Naive thymus-derived CD4-positive, alpha-beta T cell (primary cell): ENCODE measurements around the gene ZSCAN29. TPM values are rescaled to one million over a fixed set of nuclear protein-coding genes. Genes with fewer than 3 reads are reported as not detected.

ENCODE experiments used
- ATAC-seq: fragments of 150-1000 bp; cut with Tn5 transposase; 2 replicates; pipeline ENCODE4 v1.10.0; 2021; ENCODE audit warnings: mild to moderate bottlenecking, moderate library complexity
- CTCF ChIA-PET: fragments of 350-600 bp; sonication (Branson Sonifier 250); formaldehyde crosslinking; loops from one replicate; lab custom pipeline; 2021; ENCODE audit warnings: antibody characterized with exemption; lab: Charles Lee
- POLR2A ChIA-PET: fragments of 350-600 bp; sonication (Branson Sonifier 250); formaldehyde crosslinking; loops from one replicate; lab custom pipeline; 2021; ENCODE audit warnings: antibody characterized with exemption, inconsistent platforms; lab: Charles Lee
- DNase-seq, 9 donors: peaks; one replicate each; pipeline versions ENCODE4 v3.0.0 to v3.0.0-alpha.2; 2020 to 2022; ENCODE audit warnings: mixed read lengths in 1 of 9
- H3K27ac ChIP-seq: one replicate; pipeline ENCODE4 v1.7.0; 2013; ENCODE audit warnings: mild to moderate bottlenecking, low read depth, low read length, moderate library complexity
- H3K27me3 ChIP-seq, 2 donors: one replicate each; pipeline ENCODE4 v1.7.0; 2013; ENCODE audit warnings: low read length in 2 of 2, mild to moderate bottlenecking in 2 of 2, moderate library complexity in 2 of 2; ENCODE audit not compliant: control insufficient read depth in 2 of 2, insufficient read depth in 2 of 2
- H3K36me3 ChIP-seq, 3 experiments: 1 replicate in 2 of 3; 2 replicates in 1 of 3; pipeline ENCODE4 v1.7.0; 2013; ENCODE audit warnings: low read length in 3 of 3, mild to moderate bottlenecking in 3 of 3, moderate library complexity in 1 of 3; ENCODE audit not compliant: insufficient read depth in 3 of 3, control insufficient read depth in 2 of 3
- H3K4me1 ChIP-seq, 2 donors: one replicate each; pipeline ENCODE4 v1.7.0; 2013; ENCODE audit warnings: low read length in 2 of 2, mild to moderate bottlenecking in 2 of 2, moderate library complexity in 1 of 2; ENCODE audit not compliant: control insufficient read depth in 2 of 2, insufficient read depth in 2 of 2
- H3K4me3 ChIP-seq: 2 replicates; pipeline ENCODE4 v1.7.0; 2013; ENCODE audit warnings: mild to moderate bottlenecking, low read length
- H3K9me3 ChIP-seq, 3 experiments: 1 replicate in 2 of 3; 2 replicates in 1 of 3; pipeline ENCODE4 v1.7.0; 2013; ENCODE audit warnings: low read length in 3 of 3; ENCODE audit not compliant: control insufficient read depth in 2 of 3
- H3K27ac Mint-ChIP-seq, 9 donors: one replicate each; pipeline ENCODE4 v1.8.0; 2020 to 2022; ENCODE audit warnings: mixed read lengths in 9 of 9, mild to moderate bottlenecking in 8 of 9, moderate library complexity in 5 of 9, inconsistent platforms in 2 of 9
- H3K27me3 Mint-ChIP-seq, 5 donors: one replicate each; pipeline ENCODE4 v1.8.0; 2021 to 2022; ENCODE audit warnings: mixed read lengths in 5 of 5, mild to moderate bottlenecking in 1 of 5
- H3K36me3 Mint-ChIP-seq, 5 donors: one replicate each; pipeline ENCODE4 v1.8.0; 2020 to 2022; ENCODE audit warnings: mixed read lengths in 5 of 5, mild to moderate bottlenecking in 3 of 5, inconsistent platforms in 1 of 5
- H3K4me1 Mint-ChIP-seq, 7 donors: one replicate each; pipeline ENCODE4 v1.8.0; 2020 to 2022; ENCODE audit warnings: mixed read lengths in 7 of 7, mild to moderate bottlenecking in 3 of 7, inconsistent platforms in 1 of 7
- H3K4me3 Mint-ChIP-seq, 10 donors: one replicate each; pipeline ENCODE4 v1.8.0; 2020 to 2022; ENCODE audit warnings: mild to moderate bottlenecking in 10 of 10, mixed read lengths in 10 of 10, moderate library complexity in 6 of 10, inconsistent platforms in 2 of 10
- H3K9me3 Mint-ChIP-seq, 11 donors: one replicate each; pipeline ENCODE4 v1.8.0; 2020 to 2022; ENCODE audit warnings: mixed read lengths in 11 of 11, mild to moderate bottlenecking in 4 of 11, inconsistent platforms in 1 of 11, moderate library complexity in 1 of 11
- intact Hi-C, 2 donors: fragments of 100-400 bp; cut with micrococcal nuclease; formaldehyde crosslinking; loops; one replicate each; pipeline ENCODE4 v1.15.1; 2023
- polyA plus RNA-seq, 2 donors: library from polyadenylated mRNA; unstranded; fragments of 300-500 nt; fragmentation: Illumina TruSeq; gene quantifications; one replicate each; pipeline ENCODE4 v1.2.3, GENCODE V29; 2021
- total RNA-seq, 6 experiments: library from RNA in 5 of 6; stranded (reverse) in 5 of 6; gene quantifications; 1 replicate in 5 of 6; 2 replicates in 1 of 6; pipeline ENCODE4 v1.2.3 and lab custom pipeline; 2021 to 2026

Gene ZSCAN29
- total RNA-seq (10 to 100 TPM; 12.9 to 36.9 (median 33.6) TPM), polyA plus RNA-seq (1 to 10 TPM; 3.1 to 7.8 TPM), total RNA-seq (lab: John Stamatoyannopoulos, UW) (34.5 reads per million, percentile 63 among the genes with 10 or more reads in this experiment)

- H3K4me1 Mint-ChIP-seq: peaks cover 39 to 69% (median 56%) of the 10 kb centered on the region in 7 donors
- H3K9me3 Mint-ChIP-seq: peaks cover 9 to 37% (median 20%) of the 10 kb centered on the region in 11 donors
- no peaks in the 10 kb centered on the region for H3K27me3 Mint-ChIP-seq
- peak within 1 kb of the TSS; percentile 90 to 96 (median 93) for H3K4me3 Mint-ChIP-seq
- peak within 1 kb of the TSS; percentile 80 to 92 (median 88) for H3K27ac Mint-ChIP-seq
- peaks cover 0 to 25% (median 0%) of the 10 kb centered on the region in 3 experiments for H3K36me3 ChIP-seq
- peak; percentile 52 to 89 (median 62) for DNase-seq
- H3K4me1 ChIP-seq: peaks cover 22 to 23% of the 10 kb centered on the region in 2 donors
- peak; percentile 81 for ATAC-seq
- peaks cover 19 to 44% (median 36%) of the 10 kb centered on the region in 5 donors for H3K36me3 Mint-ChIP-seq
- H3K27ac ChIP-seq: peak within 1 kb of the TSS; percentile 60
- no peaks in the 10 kb centered on the region for H3K27me3 ChIP-seq
- POLR2A ChIA-PET: interaction anchor here (0.6 to 1.7 kb wide), 8 partner anchors 9 to 404 kb away, joined by 3 to 6 read pairs (median 3); no protein-coding TSS in a partner anchor
- intact Hi-C loops: loop anchor here (1.0 to 2.0 kb wide), 2 partner anchors 41 to 140 kb away; partner anchors contain the start of gene LCMT2 (in 2 of the 2)
- peaks cover 0 to 19% (median 0%) of the 10 kb centered on the region in 3 experiments for H3K9me3 ChIP-seq
- H3K4me3 ChIP-seq: peak within 1 kb of the TSS; percentile 84
- CTCF ChIA-PET: interaction anchor here (0.6 to 0.9 kb wide), 3 partner anchors 11 to 265 kb away, joined by 3 read pairs; partner anchors contain the start of gene UBR1
Observed at GRCh38 chr15:43370975-43371974, at the start of gene ZSCAN29, which contains the start of gene TUBGCP4. TSS of gene ZSCAN29 (minus strand) at chr15:43371043. CDS start at chr15:43369913, 1,130 bp downstream. TSS of gene TUBGCP4 (plus strand) at chr15:43371101. CDS start at chr15:43371355, 254 bp downstream.

- peaks cover 13 to 60% (median 31%) of the 10 kb centered on the region in 5 donors for H3K36me3 Mint-ChIP-seq
- H3K9me3 ChIP-seq: no peaks in the 10 kb centered on the region
- DNase-seq (no peak), ATAC-seq (no peak)
- ChIA-PET CTCF (no interaction called here), POLR2A (no interaction called here)
- H3K27me3 ChIP-seq: no peaks in the 10 kb centered on the region
- peak overlapping the region in 1 of 9 donors; percentile 60 for H3K27ac Mint-ChIP-seq
- H3K9me3 Mint-ChIP-seq: peaks cover 0 to 1% (median 0%) of the 10 kb centered on the region in 11 donors
- H3K36me3 ChIP-seq: peaks cover 5 to 68% (median 6%) of the 10 kb centered on the region in 3 experiments
- H3K4me1 Mint-ChIP-seq: peaks cover 0 to 15% (median 8%) of the 10 kb centered on the region in 7 donors
- no peaks in the 10 kb centered on the region for H3K27me3 Mint-ChIP-seq
- no peak overlapping the region for H3K4me3 Mint-ChIP-seq
- H3K4me1 ChIP-seq: no peaks in the 10 kb centered on the region
- H3K27ac ChIP-seq: no peak overlapping the region
- intact Hi-C loops: no loop called here
- H3K4me3 ChIP-seq: no peak overlapping the region
Observed at GRCh38 chr15:43420435-43420834, 49.6 kb upstream of the ZSCAN29 start.

GRCh38 chr15:43414196-43414595, 43.4 kb upstream of the ZSCAN29 start:
- Histone ChIP-seq H3K27ac (no peak overlapping the region), H3K9me3 (no peaks in the 10 kb centered on the region), H3K27me3 (no peaks in the 10 kb centered on the region), H3K36me3 (peaks cover 10 to 50% (median 13%) of the 10 kb centered on the region in 3 experiments), H3K4me1 (no peaks in the 10 kb centered on the region), H3K4me3 (no peak overlapping the region)
- H3K27ac Mint-ChIP-seq: peak overlapping the region in 2 of 9 donors; percentile 13 to 34
- no peaks in the 10 kb centered on the region for H3K27me3 Mint-ChIP-seq
- CTCF ChIA-PET: no interaction called here
- H3K4me3 Mint-ChIP-seq: no peak overlapping the region
- POLR2A ChIA-PET: no interaction called here
- no peak for DNase-seq
- no peak for ATAC-seq
- no peaks in the 10 kb centered on the region for H3K9me3 Mint-ChIP-seq
- H3K36me3 Mint-ChIP-seq: peaks cover 17 to 51% (median 28%) of the 10 kb centered on the region in 5 donors
- intact Hi-C loops: no loop called here
- H3K4me1 Mint-ChIP-seq: peaks cover 0 to 13% (median 0%) of the 10 kb centered on the region in 7 donors

GRCh38 chr15:43412096-43412495, 41.3 kb upstream of the ZSCAN29 start:
- Mint-ChIP-seq H3K27me3 (no peaks in the 10 kb centered on the region), H3K27ac (peak overlapping the region in 7 of 9 donors; percentile 10 to 78 (median 47)), H3K4me1 (peaks cover 0 to 13% (median 0%) of the 10 kb centered on the region in 7 donors), H3K36me3 (peaks cover 30 to 59% (median 36%) of the 10 kb centered on the region in 5 donors), H3K9me3 (no peaks in the 10 kb centered on the region), H3K4me3 (no peak overlapping the region)
- ATAC-seq (no peak), DNase-seq (no peak)
- ChIA-PET CTCF (no interaction called here), POLR2A (interaction anchor here (0.6 kb wide), 1 partner anchor 17 kb away, joined by 3 read pairs; no protein-coding TSS in a partner anchor)
- H3K36me3 ChIP-seq: peaks cover 13 to 67% (median 14%) of the 10 kb centered on the region in 3 experiments
- no peaks in the 10 kb centered on the region for H3K4me1 ChIP-seq
- H3K9me3 ChIP-seq: no peaks in the 10 kb centered on the region
- intact Hi-C loops: no loop called here
- no peak overlapping the region for H3K4me3 ChIP-seq
- H3K27me3 ChIP-seq: no peaks in the 10 kb centered on the region
- no peak overlapping the region for H3K27ac ChIP-seq

GRCh38 chr15:43410572-43411214, 39.9 kb upstream of the ZSCAN29 start:
- Histone ChIP-seq H3K27me3 (no peaks in the 10 kb centered on the region), H3K36me3 (peaks cover 8 to 73% (median 14%) of the 10 kb centered on the region in 3 experiments), H3K4me3 (no peak overlapping the region), H3K9me3 (no peaks in the 10 kb centered on the region), H3K4me1 (no peaks in the 10 kb centered on the region), H3K27ac (no peak overlapping the region)
- DNase-seq: no peak
- ChIA-PET CTCF (no interaction called here), POLR2A (interaction anchor here (0.6 kb wide), 1 partner anchor 38 kb away, joined by 4 read pairs; no protein-coding TSS in a partner anchor)
- Mint-ChIP-seq H3K9me3 (no peaks in the 10 kb centered on the region), H3K36me3 (peaks cover 33 to 64% (median 36%) of the 10 kb centered on the region in 5 donors), H3K27ac (peak overlapping the region in 7 of 9 donors; percentile 5 to 73 (median 39)), H3K27me3 (no peaks in the 10 kb centered on the region), H3K4me3 (no peak overlapping the region), H3K4me1 (peaks cover 0 to 13% (median 0%) of the 10 kb centered on the region in 7 donors)
- ATAC-seq: no peak
- intact Hi-C loops: no loop called here
